Measurements from ENCODE around the gene BCL7A.
"Not testable (repeated sequence)": the region's sequence is repeated elsewhere in the genome, so short reads cannot be mapped to it uniquely, and the experiment has no call there.

The BCL7A gene

DNA sequence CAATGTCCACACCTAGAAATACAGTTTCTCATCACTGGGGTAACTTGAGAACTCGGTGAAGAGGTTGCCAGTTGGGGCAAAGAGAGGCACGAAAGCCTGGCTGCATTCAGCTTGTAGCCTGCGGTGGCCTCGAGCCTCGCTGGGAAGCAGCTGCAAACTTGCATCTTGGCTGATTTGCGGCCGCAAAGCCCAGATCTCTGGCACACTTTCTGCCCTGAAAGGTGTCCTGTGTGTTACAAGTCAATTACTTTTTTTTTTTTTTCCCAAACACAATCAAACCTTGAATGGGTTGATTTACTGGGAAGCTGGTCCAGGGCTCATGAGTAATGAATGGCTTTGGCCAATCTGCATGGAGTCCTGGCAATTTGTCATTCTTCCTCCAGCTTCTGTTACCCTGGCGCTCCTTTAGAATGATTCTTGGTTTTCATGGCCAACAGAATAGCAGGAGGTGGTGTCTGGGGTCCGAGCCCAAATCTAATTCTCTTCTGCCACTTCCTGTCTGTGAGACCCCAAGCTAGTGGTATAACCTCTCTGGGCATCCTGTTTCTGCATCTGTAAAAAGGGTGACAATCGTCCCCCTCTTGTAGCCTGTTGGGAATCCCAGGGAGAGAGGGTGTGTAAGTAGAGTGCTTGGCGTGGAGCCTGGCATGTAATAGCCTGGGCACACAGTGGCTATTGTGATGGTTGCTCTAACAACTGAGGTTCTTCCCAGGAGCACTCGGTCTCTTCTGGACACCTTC is 6.7 kb downstream of the BCL7A start:
- no peak for DNase-seq

DNA sequence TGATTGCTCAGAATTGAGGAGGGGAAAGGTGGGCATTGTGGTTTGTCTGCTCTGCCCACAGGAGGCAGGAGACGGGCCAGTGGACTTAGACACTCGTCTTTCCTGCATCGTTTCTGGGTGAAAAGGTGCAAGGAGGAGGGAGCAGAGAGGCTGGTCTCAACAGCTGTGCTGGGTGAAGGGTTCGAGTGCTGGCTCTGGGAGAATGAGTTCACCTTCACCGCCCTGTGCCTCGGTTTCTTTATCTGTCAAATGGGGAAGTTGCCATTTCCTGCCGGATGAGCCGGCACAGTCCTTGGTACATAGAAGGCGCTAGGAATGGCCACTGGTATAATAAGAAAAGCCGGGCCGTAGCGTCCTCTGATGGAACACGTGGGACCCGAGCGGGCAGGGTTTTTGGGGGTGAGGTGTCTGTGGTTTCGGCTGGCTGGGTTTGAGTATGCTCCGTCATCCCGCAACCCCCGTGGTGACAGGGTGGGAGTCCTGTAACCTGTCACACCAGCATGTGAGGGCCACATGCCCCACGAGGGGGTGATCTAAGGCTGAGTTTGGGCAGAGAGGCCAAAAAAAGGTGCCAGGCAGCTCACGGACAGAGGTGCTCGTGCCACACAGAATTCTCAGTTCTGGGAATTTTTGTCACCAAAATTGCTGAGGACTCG is 7.3 kb downstream of the BCL7A start:
- DNase-seq, result no peak

DNA sequence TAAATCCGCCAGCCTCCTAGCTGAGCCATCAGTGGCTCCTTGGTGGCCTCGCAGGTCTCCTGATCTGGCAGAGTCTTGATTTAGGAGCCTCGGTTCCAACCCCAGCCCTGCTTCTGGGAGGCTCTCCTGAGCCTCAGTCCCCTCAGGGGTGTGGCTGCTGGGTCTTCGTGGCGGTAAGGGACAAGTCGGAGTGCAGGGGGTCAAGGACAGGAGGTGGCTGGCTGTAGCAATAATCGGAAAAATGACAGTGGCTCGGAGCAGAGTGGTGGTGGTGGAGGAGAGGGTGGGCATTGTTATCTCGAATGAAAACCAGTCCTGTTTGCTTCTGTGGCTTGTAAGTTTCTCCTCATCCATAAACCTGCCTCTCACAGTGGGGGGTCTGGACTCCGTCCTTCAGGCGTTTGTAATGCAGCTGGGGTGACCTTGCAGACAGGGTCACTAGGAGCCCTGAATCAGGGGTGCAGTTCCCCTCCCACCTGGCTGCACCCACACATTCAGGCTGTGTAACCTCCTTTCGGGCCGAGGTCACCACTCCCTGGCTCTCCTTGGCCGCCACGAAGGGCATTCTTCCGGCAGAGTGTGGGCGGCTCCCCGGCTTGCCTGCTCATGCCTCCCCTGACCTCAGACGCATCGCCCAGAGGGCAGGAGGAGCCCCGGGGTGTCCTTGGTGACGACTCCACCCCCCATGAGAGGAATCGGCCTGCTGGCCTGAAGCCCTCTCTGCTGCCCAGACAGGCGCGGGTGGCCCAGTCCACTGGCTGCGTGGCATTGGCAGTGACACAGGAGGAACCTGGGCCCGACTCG is 8.1 kb downstream of the BCL7A start:
- DNase-seq, result no peak

DNA sequence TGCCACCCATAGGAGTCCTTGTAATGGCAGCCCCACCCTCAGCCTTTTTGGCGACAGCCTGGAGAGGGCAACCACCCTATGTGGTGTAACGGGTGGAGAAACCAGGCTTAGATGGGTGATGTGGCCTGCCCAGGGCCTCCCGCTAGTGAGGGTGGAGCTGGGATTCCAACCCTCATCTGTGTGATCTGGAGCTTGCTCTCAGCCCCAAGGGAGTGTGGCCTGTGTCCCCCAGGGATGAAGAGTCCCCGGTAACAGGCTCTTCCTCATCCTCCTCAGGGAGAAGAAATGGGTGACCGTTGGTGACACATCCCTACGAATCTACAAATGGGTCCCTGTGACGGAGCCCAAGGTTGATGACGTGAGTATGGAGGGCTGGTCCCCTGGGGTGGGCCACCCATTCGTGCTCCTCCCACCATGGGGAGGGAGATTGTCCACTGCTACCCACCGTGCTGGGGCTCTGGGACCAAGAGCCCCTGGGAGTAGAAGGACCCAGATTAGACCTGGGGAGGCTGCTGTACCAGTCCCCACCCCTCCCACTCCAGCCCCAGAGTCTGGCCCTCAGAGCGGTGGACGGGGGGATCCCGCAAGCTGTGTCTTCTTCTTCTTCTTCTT is 8.8 kb downstream of the BCL7A start:
- DNase-seq, result no peak

DNA sequence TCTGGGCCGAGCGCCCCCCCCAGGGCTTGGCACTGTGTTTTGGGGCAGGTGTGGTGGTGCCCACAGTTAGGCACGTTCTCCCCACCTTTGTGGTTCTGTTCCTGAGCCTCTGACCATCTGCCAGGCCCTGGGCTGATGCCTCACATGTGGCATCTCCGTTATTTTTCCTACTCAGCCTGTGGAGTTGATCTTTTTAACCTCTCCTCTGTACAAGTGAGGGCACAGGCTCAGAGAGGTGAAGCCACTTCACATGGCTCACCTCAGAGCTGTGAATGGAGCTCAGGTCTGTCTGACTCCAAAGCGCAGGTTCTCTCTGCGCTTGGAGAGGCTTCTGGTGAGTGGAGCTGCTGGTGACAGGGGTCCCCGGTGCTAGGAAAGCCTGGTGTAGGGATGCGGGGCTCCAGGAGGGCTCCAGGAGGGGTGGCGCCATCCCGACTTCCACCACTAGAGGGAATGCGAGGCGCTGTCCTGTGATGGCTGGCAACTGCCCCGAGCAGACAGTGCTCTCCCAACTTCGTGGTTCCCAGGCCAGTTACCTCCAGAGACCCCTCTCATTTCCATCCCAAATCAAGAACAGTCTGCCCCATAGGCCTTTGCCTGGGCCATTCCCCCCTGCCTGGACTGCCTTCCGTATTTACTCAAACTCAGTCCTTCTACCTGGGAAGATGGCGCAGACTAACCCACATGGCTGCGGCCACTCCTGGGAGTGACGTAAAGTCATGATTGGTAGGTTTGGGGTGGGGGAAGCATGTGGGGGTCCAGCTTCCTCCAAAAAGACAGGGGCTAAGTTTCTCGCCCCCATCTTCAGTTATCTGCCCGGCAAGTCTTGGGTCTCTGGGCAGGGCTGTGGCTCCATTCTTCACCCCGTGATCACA is 9.9 kb downstream of the BCL7A start:
- peak; percentile 21 for DNase-seq

DNA sequence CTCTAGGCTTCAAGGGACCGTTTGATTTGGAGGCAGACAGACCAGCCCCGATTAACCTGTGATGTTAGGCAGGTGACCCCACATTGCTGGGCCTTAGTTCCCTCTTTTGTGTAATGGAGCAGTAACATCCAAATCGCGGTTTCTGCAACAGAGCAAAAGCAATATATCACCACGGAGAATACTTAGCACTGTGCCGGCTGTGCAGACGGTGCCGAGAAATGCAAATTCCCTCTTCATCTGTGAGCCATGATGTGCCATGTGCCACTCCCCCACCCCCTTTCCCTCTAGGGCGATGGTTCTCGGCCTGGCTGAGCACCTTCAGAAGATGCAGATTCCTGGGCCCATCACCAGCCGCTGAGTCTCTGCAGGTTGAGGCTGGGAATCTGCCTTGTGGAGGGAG is 10.9 kb downstream of the BCL7A start:
- no peak for DNase-seq

DNA sequence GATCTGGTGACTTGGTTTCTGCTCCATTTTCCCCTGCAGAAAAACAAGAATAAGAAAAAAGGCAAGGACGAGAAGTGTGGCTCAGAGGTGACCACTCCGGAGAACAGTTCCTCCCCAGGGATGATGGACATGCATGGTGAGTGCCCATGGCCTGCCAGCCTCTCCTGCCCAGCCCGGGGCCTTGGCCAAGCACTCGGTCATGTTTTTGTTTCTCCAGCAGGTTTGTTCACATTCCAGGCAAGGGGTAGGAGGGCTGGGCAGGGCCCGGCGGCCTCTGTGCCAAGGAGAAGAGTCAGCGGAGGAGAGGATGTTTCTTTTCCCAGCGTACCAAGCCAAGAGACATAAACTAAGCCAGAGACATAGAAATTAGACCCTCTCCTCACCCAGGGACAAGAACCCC is 13.6 kb downstream of the BCL7A start:
- DNase-seq, result no peak

DNA sequence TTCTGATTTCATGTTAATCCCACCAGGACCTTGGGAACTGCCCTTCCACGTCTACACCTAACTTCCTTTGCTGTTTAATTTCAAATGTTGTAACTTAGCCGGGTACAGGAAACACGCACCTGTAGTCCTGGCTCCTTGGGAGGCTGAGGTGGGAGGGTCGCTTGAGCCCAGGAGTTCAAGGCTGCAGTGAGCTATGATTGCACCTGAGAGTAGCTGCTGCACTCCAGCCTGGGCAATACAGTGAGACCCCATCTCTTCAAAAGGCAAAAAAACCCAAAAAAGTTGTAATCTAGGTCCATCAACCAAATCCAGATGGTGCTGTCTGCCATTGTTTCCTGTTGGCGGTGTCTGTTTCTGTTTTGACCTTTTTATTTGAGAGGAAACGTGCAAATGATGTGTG is 14.5 kb downstream of the BCL7A start:
- no peak for DNase-seq

DNA sequence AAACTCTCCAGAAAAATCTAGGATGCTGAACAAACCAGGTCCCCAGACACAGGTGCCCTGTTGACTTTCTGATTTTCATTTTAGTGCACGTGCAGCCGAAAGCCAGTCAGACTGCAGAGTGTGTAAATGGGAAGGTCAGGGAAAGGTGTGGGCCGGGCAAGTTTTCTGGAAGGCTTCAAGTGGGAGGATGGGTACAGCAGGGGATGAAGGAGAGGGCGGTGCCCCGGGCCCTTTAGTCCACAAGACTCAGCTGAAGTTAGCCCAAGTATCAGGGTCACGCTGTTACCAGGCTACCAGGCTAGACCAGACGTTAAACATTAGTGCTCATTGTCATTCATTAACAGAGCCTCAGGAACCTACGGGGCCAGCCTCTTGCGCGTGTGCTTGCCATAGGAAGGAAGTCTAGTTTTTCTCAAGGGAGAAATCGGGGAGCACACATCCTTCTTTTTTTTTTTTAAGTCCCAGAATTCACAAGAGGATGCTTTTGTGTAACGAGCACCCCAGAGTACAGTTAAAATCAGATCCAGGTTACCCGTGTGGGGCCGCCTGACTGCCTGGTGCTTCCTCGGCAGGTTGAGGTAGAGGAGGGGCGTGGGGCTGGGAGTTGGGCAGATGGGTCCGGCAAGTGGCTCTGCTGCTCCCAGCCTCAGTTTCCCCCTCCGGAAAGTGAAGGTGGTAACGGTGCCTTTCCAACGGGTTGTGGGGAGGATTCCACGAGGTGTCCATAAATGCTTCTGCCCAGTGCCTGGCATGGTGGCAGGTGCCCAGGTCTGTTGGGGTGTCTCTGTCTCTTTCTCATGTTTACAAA is 19.1 kb downstream of the BCL7A start:
- no peak for DNase-seq

DNA sequence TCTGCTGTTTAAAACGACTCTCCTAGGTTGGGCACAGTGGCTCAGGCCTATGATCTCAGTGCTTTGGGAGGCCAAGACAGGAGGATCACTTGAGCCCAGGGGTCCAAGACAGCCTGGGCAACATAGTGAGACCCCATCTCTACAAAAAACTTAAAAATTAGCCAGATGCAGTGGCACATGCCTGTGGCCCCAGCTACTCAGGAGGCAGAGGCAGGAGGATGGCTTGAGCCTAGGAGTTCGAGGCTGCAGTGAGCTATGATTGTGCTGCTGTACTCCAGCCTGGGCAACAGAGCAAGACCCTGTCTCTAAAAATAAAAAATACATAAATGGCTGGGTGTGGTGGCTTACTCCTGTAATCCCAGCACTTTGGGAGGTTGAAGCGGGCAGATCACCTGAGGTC is 19.8 kb downstream of the BCL7A start:
- not testable (repeated sequence) for DNase-seq

DNA sequence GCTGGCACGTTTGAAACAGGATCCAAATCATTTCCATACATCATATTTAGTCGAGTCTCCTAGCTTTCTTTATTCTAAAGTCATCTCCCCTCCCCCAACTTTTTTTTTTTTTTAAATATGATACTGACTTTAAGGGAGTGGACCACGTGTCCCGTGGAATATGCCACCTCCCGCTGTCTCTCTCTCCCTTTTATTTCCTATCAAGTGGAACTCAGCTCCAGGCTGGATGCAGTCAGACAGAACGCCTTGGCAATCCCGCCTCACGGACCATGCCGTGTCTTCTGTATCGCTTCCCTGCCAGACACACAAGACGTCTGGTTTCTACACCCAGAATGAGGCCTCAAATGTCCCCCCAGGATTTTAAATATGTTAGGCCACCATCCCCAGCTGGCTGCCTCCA is 21.2 kb downstream of the BCL7A start:
- DNase-seq, result no peak

DNA sequence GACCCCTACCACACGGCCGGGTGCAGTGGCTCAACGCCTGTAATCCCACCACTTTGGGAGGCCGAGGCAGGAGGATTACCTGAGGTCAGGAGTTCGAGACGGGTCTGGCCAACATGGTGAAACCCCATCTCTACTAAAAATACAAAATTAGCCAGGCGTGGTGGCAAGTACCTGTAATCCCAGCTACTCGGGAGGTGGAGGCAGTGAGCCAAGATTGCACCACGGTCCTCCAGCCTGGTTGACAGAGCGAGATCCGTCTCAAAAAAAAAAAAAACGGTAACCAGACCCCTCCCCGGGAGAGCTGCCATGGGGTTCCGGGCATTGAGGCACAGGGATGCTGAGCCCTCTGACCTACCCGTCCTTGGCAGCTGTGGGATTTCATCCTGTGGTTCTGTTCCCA is 21.8 kb downstream of the BCL7A start:
- DNase-seq, result no peak

DNA sequence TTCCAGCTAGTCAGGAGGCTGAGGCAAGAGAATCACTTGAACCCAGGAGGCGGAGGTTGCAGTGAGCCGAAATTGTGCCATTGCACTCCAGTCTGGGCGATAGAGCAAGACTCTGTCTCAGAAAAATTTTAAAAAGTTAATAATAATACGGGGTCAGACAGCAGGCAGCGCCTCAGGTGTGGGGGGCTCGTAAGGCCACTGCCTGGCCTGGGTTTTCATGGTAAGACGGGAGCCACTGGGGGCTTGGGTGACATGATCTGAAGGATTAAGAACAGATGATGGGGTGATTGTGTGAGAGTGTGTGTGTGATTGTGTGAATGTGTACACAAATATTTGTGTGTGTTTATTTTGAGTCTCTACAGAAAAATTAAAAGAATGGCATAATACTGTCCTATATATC is 23.6 kb downstream of the BCL7A start:
- no peak for DNase-seq

DNA sequence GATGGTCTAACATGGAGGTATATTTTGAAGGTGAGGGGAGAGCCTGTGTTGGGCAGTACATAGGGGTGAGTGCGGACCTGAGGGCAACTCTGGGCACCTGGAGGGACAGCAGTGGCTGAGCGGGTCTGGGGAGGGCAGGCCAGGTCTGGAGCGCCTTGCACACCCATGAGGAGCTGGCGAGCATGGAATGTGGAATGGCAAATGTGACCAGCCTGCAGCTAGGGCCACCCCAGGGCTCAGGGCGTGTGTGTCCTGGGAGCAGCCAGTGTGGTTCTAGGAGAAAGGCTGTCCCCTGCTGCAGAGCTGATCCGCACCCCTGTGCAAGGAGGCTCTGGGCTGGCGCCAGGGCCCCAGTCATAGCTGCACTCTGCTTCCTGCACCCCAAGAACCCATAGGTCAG is 24.5 kb downstream of the BCL7A start:
- DNase-seq, result no peak

DNA sequence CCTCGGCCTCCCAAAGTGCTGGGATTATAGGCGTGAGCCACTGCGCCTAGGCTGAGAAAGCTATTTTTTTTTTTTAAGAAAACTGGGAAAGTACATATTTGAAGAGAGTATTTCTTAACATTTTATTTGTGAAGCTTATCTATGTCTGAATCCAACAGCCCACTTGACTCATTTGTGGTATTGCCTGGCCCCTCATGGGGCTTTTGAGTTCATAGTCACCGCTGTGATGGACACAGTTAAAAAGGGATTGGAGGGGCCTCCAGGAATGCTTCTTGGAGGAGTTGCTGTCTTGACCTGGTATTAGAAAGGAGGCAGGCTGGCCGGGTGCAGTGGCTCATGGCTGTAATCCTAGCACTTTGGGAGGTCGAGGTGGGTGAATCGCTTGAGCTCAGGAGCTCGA is 26.5 kb downstream of the BCL7A start:
- DNase-seq, result no peak

DNA sequence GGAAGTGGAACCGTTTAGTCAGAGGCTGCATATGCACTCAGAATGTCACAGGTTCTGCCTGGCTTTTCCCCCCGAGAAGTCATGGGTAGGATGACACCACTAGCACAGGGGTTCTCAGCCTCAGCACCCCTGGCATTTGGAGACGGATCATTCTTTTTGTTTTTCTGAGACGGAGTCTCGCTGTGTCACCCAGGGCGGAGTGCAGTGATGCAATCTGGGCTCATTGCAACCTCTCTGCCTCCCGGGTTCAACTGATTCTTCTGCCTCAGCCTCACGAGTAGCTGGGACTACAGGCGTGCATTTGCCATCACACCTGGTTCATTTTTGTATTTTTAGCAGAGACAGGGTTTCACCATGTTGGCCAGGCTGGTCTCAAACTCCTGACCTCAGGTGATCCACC is 28.1 kb downstream of the BCL7A start:
- DNase-seq, result no peak

DNA sequence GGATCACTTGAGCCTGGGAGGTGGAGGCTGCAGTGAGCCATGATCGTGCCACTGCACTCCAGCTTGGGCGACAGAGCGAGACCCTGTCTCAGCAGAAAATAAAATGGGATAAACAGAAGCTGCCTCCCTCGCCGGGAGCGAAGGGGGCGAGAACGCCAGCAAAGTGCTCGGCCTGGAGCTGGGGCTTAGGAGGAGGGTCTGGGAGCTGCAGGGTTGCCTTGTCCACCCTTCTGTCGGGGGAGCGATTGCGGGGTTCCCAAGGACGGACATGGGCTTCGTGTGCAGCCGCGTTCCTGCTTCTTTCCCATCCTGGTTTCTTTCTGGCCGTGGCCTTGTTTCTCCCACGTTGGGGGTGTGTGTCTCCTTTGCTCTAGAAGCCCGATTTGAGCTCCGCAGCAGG is 29.0 kb downstream of the BCL7A start:
- no peak for DNase-seq

DNA sequence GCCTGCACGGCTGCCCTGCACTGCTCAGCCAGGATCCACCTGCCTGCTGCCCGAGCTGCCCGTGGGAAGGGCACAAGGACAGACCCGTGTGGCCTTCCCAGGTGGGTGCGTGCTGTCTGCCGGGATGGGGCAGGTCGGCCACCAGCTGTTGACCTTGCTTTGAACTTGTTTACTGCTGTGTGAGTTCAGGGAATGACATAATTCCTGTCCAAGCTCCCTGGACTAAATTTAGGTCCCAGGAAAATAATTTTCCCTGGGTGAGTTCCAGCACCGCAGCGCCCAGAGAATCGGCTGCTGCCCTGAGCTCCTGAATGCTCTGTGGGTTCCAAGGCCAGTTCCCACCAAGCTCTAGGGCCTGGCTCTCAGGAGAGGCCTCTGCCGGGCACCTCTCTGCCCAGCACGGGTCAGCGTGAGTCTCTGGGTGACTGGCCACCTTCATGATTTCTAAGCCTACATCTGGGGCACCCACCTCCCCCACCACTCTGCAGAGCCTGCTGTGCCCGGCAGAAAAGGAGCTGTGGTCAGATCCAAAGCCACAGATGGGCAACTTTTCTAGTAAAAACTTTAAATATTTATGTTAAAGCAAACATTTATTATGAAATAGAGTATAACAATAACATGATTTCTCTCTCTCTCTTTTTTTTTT is 29.7 kb downstream of the BCL7A start:
- DNase-seq, result no peak

DNA sequence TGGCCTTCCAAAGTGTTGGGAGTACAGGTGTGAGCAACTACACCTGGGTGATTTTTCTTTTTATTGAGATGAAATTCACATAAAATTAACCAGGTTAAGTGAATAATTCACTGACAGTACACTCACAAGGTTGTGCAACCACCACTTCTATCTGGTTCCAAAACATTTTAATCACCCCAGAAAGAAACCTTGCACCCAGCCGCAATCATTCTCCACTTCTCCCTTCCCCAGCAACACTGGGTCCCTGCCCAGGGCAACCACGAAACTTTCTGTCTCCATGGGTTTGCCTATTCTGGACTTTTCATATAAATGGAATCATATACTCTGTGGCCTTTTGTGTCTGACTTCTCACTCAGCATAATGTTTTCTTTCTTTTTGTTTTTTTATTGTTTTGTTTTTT is 30.6 kb downstream of the BCL7A start:
- DNase-seq, result no peak

DNA sequence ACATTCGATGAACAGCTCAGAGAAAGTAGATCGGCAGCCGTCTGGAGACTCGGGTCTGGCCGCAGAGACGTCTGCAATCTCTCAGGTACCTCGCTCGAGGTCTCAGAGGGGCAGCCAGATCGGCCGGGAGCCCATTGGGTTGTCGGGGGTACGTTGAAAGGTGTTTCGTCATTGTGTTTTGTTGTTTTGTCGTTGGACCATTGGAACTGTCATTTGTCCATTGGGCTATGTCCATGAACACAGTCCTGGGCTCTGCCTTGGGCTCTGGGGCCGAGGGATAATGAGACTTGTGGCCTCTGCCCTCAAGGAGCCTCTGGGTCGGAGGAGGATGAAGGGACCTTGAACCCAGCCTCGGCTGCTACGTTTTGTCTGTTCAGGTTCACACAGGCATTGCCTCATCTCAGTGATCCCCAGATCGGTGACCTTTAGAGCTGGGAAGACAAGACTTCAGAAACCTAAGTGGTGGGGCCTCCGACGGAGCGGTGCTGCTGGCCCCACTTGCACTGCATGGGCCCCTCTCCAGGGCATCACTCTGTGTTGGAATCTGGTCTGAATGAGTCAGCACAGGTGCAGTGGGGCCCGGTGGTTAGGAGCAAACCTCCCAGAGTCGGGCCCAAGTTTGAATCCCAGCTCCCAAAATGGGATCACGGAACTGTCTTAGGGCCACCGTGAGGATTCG is 33.3 kb downstream of the BCL7A start:
- no peak for DNase-seq

DNA sequence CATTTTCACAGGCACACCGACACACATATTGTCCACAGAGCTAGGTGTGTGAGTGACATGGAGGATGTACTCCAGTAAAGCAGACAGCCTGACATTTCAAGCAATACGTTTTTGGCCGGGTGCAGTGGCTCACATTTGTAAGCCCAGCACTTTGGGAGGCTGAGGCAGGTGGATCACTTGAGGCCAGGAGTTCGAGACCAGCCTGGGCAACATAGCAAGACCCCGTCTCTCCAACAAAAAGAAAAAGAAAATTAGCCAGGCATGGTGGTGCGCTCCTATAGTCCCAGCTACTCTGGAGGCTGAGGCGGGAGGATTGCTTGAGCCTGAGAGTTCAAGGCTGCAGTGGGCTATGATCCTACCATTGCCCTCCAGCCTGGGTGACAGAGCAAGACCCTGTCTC is 34.7 kb downstream of the BCL7A start:
- DNase-seq, result not testable (repeated sequence)
